22Rv1 (cell line): ENCODE data around the gene DHX34.
"Not testable (repeated sequence)": the region's sequence is repeated elsewhere in the genome, so short reads cannot be mapped to it uniquely, and the experiment has no call there.

Experiments used
- H3K27ac ChIP-seq: fragments of 450-650 bp; 2 replicates; pipeline ENCODE4 v1.5.1; 2017
- CTCF ChIP-seq: fragments of 450-650 bp; IDR thresholded peaks from 2 replicates; pipeline ENCODE4 v1.5.1; 2017; ENCODE audit warnings: mild to moderate bottlenecking
- ZFX ChIP-seq: fragments of 450-650 bp; IDR thresholded peaks from 2 replicates; pipeline ENCODE4 v1.6.1; 2017; ENCODE audit warnings: antibody characterized with exemption, borderline replicate concordance

The DHX34 gene

GRCh38 chr19:47358936-47359335, 9.8 kb downstream of the DHX34 start:
- TF ChIP-seq CTCF (no peak), ZFX (no peak)
- H3K27ac ChIP-seq, result no peak overlapping the region

GRCh38 chr19:47362321-47362720, 13.2 kb downstream of the DHX34 start:
- H3K27ac ChIP-seq, result no peak overlapping the region
- TF ChIP-seq ZFX, result no peak
- TF ChIP-seq CTCF, result no peak

GRCh38 chr19:47363758-47364531, 14.8 kb downstream of the DHX34 start:
- H3K27ac ChIP-seq, result no peak overlapping the region
- no peak for TF ChIP-seq CTCF
- TF ChIP-seq ZFX, result no peak

- H3K27ac ChIP-seq, result not testable (repeated sequence)
Observed at GRCh38 chr19:47365455-47365854, 16.3 kb downstream of the DHX34 start.

- no peak for TF ChIP-seq CTCF
- TF ChIP-seq ZFX, result no peak
- H3K27ac ChIP-seq, result no peak overlapping the region
Observed at GRCh38 chr19:47370045-47370611, 21.0 kb downstream of the DHX34 start.

- H3K27ac ChIP-seq, result no peak overlapping the region
- no peak for TF ChIP-seq ZFX
- no peak for TF ChIP-seq CTCF
Observed at GRCh38 chr19:47371261-47371660, 22.1 kb downstream of the DHX34 start.

GRCh38 chr19:47372603-47373002, 23.5 kb downstream of the DHX34 start:
- TF ChIP-seq ZFX (no peak), CTCF (no peak)
- no peak overlapping the region for H3K27ac ChIP-seq
